Endodermal cell (in vitro differentiated cells): Measurements from ENCODE around the gene ISYNA1. TPM values are rescaled to one million over a fixed set of nuclear protein-coding genes. Genes with fewer than 3 reads are reported as not detected.

Source experiments
- DNase-seq: peaks from one replicate; pipeline ENCODE4 v3.0.0-alpha.2; 2017
- H3K27ac ChIP-seq: 2 replicates; pipeline ENCODE4 v1.5.1; 2013; ENCODE audit warnings: mild to moderate bottlenecking, low read depth, low read length, moderate library complexity
- H3K27me3 ChIP-seq: 2 replicates; pipeline ENCODE4 v1.6.1; 2013; ENCODE audit warnings: mild to moderate bottlenecking, low read length, moderate library complexity; ENCODE audit not compliant: insufficient read depth, control insufficient read depth, poor library complexity, severe bottlenecking
- H3K36me3 ChIP-seq: 2 replicates; pipeline ENCODE4 v1.7.0; 2013; ENCODE audit warnings: mild to moderate bottlenecking, low read length, moderate library complexity; ENCODE audit not compliant: control insufficient read depth, insufficient read depth
- H3K4me1 ChIP-seq: one replicate; pipeline ENCODE4 v1.7.0; 2013; ENCODE audit warnings: low read length; ENCODE audit not compliant: control insufficient read depth, insufficient read depth
- H3K4me3 ChIP-seq: 2 replicates; pipeline ENCODE4 v1.5.1; 2013; ENCODE audit warnings: mild to moderate bottlenecking, low read length, moderate library complexity
- H3K9ac ChIP-seq: 2 replicates; pipeline ENCODE4 v1.6.1; 2013; ENCODE audit warnings: mild to moderate bottlenecking, low read length, moderate library complexity; ENCODE audit not compliant: poor library complexity, severe bottlenecking; ENCODE audit errors: extremely low read depth
- H3K9me3 ChIP-seq: 2 replicates; pipeline ENCODE4 v1.6.1; 2013; ENCODE audit warnings: mild to moderate bottlenecking, low read length, moderate library complexity; ENCODE audit not compliant: control insufficient read depth
- H3K27ac Mint-ChIP-seq: 2 replicates; pipeline ENCODE4 v1.8.0; 2020; ENCODE audit warnings: mixed read lengths
- H3K27me3 Mint-ChIP-seq: 2 replicates; pipeline ENCODE4 v1.8.0; 2021; ENCODE audit warnings: mild to moderate bottlenecking, mixed read lengths; ENCODE audit not compliant: insufficient read depth
- H3K36me3 Mint-ChIP-seq: 2 replicates; pipeline ENCODE4 v1.8.0; 2020; ENCODE audit warnings: low read depth, mixed read lengths
- H3K4me1 Mint-ChIP-seq: 2 replicates; pipeline ENCODE4 v1.8.0; 2020; ENCODE audit warnings: mixed read lengths
- H3K4me3 Mint-ChIP-seq: 2 replicates; pipeline ENCODE4 v1.8.0; 2020; ENCODE audit warnings: mild to moderate bottlenecking, moderate library complexity, mixed read lengths
- H3K9me3 Mint-ChIP-seq: 2 replicates; pipeline ENCODE4 v1.8.0; 2020; ENCODE audit warnings: mild to moderate bottlenecking, mixed read lengths
- WGBS, 2 experiments: methylation state at CpG; one replicate each; pipeline versions ENCODE4 v1.1.5 to v1.1.7; 2013; ENCODE audit warnings: missing lambda C conversion rate in 2 of 2, mixed read lengths in 1 of 2; ENCODE audit not compliant: insufficient coverage in 1 of 2, insufficient read length in 1 of 2; 5-methylcytosine and 5-hydroxymethylcytosine counted together
- total RNA-seq, 2 donors: library from RNA; stranded (reverse); fragmentation: NEBNext Ultra II Directional in 1 of 2; extraction: Animal tissue kit (Norgen Biotek cat#: 25700) in 1 of 2; gene quantifications; 2 replicates in 1 of 2; 3 replicates in 1 of 2; pipeline ENCODE4 v1.2.1, GENCODE V29; 2021
- TF ChIP-seq, protein P1 (sequence below): fragments of 200-600 bp; sonication (generic); conservative IDR thresholded peaks from 2 replicates; pipeline ENCODE4 v1.5.0; 2021; ENCODE audit warnings: antibody characterized with exemption, mild to moderate bottlenecking

ISYNA1 gene
- total RNA-seq, 2 donors from 2014 or later: 156 to 212 TPM

DNA sequence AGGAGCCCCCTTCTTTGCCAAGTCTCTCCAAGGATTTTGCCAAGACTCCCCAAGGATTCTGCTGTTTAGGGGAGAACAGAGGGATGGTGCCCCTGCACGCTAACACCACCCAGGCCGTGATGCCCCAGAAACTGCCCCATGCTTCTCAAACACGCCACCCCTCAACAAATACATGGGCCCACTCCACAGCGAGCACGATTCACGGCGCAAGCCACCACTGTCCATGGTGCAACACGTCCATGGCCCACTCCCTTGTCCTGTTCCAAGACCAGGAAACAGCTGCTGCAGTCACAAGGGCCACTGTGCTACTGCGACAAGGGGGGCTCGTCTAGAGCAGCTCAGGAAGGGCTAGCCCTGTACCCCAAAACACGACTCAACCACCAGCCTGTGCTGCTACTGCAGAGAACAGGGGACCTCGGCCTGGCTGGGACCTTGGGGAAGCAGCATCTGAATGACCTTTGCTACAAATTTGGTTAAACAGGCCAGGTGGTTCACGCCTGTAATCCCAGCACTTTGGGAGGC is 36.5 kb upstream of the ISYNA1 start:
- Histone ChIP-seq H3K4me3 (no peak overlapping the region), H3K36me3 (peaks cover 3% of the 10 kb centered on the region), H3K9ac (no peak overlapping the region), H3K9me3 (no peaks in the 10 kb centered on the region), H3K4me1 (no peaks in the 10 kb centered on the region), H3K27me3 (no peaks in the 10 kb centered on the region), H3K27ac (no peak overlapping the region)
- 93 to 97% methylated on average over 8 to 13 of the region's 13 CpGs for WGBS, 2 experiments
- Mint-ChIP-seq H3K27me3 (no peaks in the 10 kb centered on the region), H3K36me3 (no peaks in the 10 kb centered on the region), H3K4me1 (peaks cover 4% of the 10 kb centered on the region), H3K9me3 (no peaks in the 10 kb centered on the region), H3K4me3 (no peak overlapping the region), H3K27ac (no peak overlapping the region)
- TF ChIP-seq, protein P1, sequence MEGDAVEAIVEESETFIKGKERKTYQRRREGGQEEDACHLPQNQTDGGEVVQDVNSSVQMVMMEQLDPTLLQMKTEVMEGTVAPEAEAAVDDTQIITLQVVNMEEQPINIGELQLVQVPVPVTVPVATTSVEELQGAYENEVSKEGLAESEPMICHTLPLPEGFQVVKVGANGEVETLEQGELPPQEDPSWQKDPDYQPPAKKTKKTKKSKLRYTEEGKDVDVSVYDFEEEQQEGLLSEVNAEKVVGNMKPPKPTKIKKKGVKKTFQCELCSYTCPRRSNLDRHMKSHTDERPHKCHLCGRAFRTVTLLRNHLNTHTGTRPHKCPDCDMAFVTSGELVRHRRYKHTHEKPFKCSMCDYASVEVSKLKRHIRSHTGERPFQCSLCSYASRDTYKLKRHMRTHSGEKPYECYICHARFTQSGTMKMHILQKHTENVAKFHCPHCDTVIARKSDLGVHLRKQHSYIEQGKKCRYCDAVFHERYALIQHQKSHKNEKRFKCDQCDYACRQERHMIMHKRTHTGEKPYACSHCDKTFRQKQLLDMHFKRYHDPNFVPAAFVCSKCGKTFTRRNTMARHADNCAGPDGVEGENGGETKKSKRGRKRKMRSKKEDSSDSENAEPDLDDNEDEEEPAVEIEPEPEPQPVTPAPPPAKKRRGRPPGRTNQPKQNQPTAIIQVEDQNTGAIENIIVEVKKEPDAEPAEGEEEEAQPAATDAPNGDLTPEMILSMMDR: no peak
- no peak for DNase-seq

DNA sequence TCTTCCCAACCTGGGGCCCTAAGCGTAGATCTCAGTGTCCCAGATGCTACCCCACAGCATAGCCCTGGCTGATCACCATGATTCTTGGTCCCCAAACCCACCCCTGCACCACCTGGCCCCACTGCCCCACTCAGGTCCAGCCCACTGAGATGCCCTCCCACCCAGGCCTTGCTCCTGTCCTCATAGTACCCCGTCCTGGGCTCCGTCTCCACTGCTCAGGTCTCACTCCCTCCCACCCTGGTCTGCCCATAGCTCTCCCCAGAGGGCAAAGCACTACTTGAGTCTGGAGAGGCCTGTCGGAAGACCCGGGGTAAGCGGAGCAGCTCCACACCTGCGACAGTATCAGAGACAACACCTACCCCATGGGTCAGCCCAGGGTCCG is 35.8 kb upstream of the ISYNA1 start:
- peaks cover 6% of the 10 kb centered on the region for H3K4me1 Mint-ChIP-seq
- no peaks in the 10 kb centered on the region for H3K36me3 Mint-ChIP-seq
- Histone ChIP-seq H3K27ac (no peak overlapping the region), H3K9ac (no peak overlapping the region), H3K27me3 (no peaks in the 10 kb centered on the region), H3K9me3 (no peaks in the 10 kb centered on the region), H3K4me3 (no peak overlapping the region), H3K36me3 (peaks cover 3% of the 10 kb centered on the region), H3K4me1 (no peaks in the 10 kb centered on the region)
- no peak overlapping the region for H3K27ac Mint-ChIP-seq
- WGBS, 2 experiments: 95% methylated on average over 8 of the region's 8 CpGs; no CpG with 5 or more reads in 1 of the 2 experiments
- no peaks in the 10 kb centered on the region for H3K9me3 Mint-ChIP-seq
- H3K27me3 Mint-ChIP-seq: no peaks in the 10 kb centered on the region
- no peak for DNase-seq
- TF ChIP-seq, protein P1: no peak
- no peak overlapping the region for H3K4me3 Mint-ChIP-seq

DNA sequence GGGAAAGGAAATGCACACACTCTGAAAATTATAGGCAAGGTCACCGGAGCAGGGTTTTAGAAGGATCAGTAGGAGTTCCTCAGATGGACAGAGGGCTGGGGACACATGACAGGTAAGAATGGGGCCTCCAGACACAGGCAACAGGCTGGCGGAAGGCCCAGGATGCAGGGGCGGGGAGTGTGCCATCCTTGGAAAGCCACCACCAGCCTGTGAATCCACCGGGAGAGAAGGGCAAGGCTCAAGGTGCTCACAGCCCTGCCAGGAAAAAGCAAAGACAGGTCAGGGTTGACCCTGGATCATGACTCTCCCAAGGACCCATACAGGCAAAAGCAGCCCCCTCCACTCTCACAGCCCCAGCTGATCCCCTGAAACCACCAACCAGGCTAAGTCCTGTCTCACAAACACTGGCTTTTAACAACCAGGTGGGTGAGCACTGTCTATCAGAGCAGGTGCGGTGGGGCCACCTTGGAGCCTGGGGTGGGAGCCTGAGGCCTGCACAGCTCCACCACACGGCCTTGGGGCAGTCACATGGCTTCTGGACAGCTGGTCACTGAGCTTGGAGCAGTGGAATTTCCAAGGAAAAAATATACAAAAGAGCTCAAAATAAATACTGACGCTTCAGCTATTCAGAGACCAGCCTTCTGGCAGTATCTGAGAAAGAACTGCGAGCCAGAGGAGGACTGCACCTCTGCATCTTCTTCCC is 35.2 kb upstream of the ISYNA1 start:
- Histone ChIP-seq H3K36me3 (peaks cover 3% of the 10 kb centered on the region), H3K9ac (no peak overlapping the region), H3K9me3 (no peaks in the 10 kb centered on the region), H3K4me1 (no peaks in the 10 kb centered on the region), H3K27me3 (no peaks in the 10 kb centered on the region), H3K27ac (no peak overlapping the region), H3K4me3 (no peak overlapping the region)
- H3K9me3 Mint-ChIP-seq: no peaks in the 10 kb centered on the region
- 86 to 89% methylated on average over 8 of the region's 8 CpGs for WGBS, 2 experiments
- H3K4me1 Mint-ChIP-seq: peaks cover 6% of the 10 kb centered on the region
- no peaks in the 10 kb centered on the region for H3K36me3 Mint-ChIP-seq
- DNase-seq: no peak
- no peak overlapping the region for H3K4me3 Mint-ChIP-seq
- H3K27me3 Mint-ChIP-seq: no peaks in the 10 kb centered on the region
- no peak overlapping the region for H3K27ac Mint-ChIP-seq
- TF ChIP-seq, protein P1: no peak
